Stimulated activated CD8-positive, alpha-beta memory T cell treated with anti-CD3 and anti-CD28 coated beads, Interleukin-2, amount 100 ng/mL, for 48 hours (primary cell): ENCODE measurements around the gene ELMO1.
A peak's percentile ranks its signal among the peaks of the same experiment; 100 is the strongest.
"Not testable (repeated sequence)": the region's sequence is repeated elsewhere in the genome, so short reads cannot be mapped to it uniquely, and the experiment has no call there.

Source experiments
- DNase-seq, 2 donors: peaks; one replicate each; pipeline ENCODE4 v3.0.0-alpha.2; 2020; ENCODE audit warnings: low read depth in 2 of 2

ELMO1 gene

GRCh38 chr7:37193087-37193774, 255.4 kb downstream of the ELMO1 start:
- no peak for DNase-seq

- no peak for DNase-seq
These were observed 256.9 kb downstream of the ELMO1 start for GRCh38 chr7:37191797-37192196.

- no peak for DNase-seq
These were observed 261.5 kb downstream of the ELMO1 start for GRCh38 chr7:37187179-37187578.

- no peak for DNase-seq
These were observed 261.9 kb downstream of the ELMO1 start for GRCh38 chr7:37186753-37187152.

GRCh38 chr7:37181550-37181932, 267.1 kb downstream of the ELMO1 start:
- DNase-seq, result no peak

- DNase-seq, result no peak
These were observed 267.7 kb downstream of the ELMO1 start for GRCh38 chr7:37180828-37181549.

GRCh38 chr7:37176079-37176478, 272.6 kb downstream of the ELMO1 start:
- DNase-seq, result no peak

GRCh38 chr7:37174460-37174859, 274.2 kb downstream of the ELMO1 start:
- DNase-seq, result no peak

- DNase-seq, result peak in 1 of 2 donors; percentile 14
These were observed 275.0 kb downstream of the ELMO1 start for GRCh38 chr7:37173670-37174069.

GRCh38 chr7:37162106-37162505, 286.6 kb downstream of the ELMO1 start:
- DNase-seq, result no peak

GRCh38 chr7:37160656-37161055, 288.0 kb downstream of the ELMO1 start:
- no peak for DNase-seq

GRCh38 chr7:37153376-37153775, 295.3 kb downstream of the ELMO1 start:
- DNase-seq, result no peak

GRCh38 chr7:37151741-37152413, 296.8 kb downstream of the ELMO1 start:
- DNase-seq, result no peak

GRCh38 chr7:37150856-37151255, 297.8 kb downstream of the ELMO1 start:
- no peak for DNase-seq

GRCh38 chr7:37150180-37150579, 298.5 kb downstream of the ELMO1 start:
- no peak for DNase-seq

- no peak for DNase-seq
These were observed 298.9 kb downstream of the ELMO1 start for GRCh38 chr7:37149773-37150124.

GRCh38 chr7:37149051-37149772, 299.5 kb downstream of the ELMO1 start:
- DNase-seq, result no peak

GRCh38 chr7:37145682-37146081, 303.0 kb downstream of the ELMO1 start:
- no peak for DNase-seq

GRCh38 chr7:37144423-37144822, 304.2 kb downstream of the ELMO1 start:
- no peak for DNase-seq

- DNase-seq, result no peak
These were observed 305.7 kb downstream of the ELMO1 start for GRCh38 chr7:37142958-37143357.

- no peak for DNase-seq
These were observed 306.9 kb downstream of the ELMO1 start for GRCh38 chr7:37141742-37142141.

GRCh38 chr7:37133902-37134301, 314.8 kb downstream of the ELMO1 start:
- DNase-seq, result not testable (repeated sequence)
